H1 (cell line): ENCODE measurements around the gene MACROD2. TPM values are rescaled to one million over a fixed set of nuclear protein-coding genes. Genes with fewer than 3 reads are reported as not detected.

Experiments used
- CBX5 ChIP-seq: fragments of 300-800, 300-1000 bp; sonication (generic); IDR thresholded peaks from 2 replicates; pipeline ENCODE4 v1.7.1; 2016; ENCODE audit warnings: antibody characterized with exemption, low read length, low read depth
- CHD2 ChIP-seq: IDR thresholded peaks from 2 replicates; pipeline ENCODE4 v1.6.1; 2012; ENCODE audit warnings: low read length, improper control_type of control experiment
- CREB1 ChIP-seq: IDR thresholded peaks from 2 replicates; pipeline ENCODE4 v1.6.1; 2012; ENCODE audit warnings: inconsistent platforms
- CTBP2 ChIP-seq: IDR thresholded peaks from 2 replicates; pipeline ENCODE4 v1.7.0; 2011; ENCODE audit warnings: borderline replicate concordance, mild to moderate bottlenecking, moderate library complexity, mixed read lengths, low read length; ENCODE audit not compliant: insufficient read depth, insufficient read length
- EGR1 ChIP-seq: IDR thresholded peaks from 2 replicates; pipeline ENCODE4 v1.6.1; 2011; ENCODE audit warnings: low read depth, low read length, borderline replicate concordance
- EZH2 ChIP-seq: fragments of 200-600 bp; sonication (generic); IDR thresholded peaks from 2 replicates; pipeline ENCODE4 v1.7.1; 2012; ENCODE audit warnings: low read depth, mild to moderate bottlenecking, moderate library complexity, low read length, inconsistent platforms; ENCODE audit not compliant: severe bottlenecking
- GABPA ChIP-seq: IDR thresholded peaks from 2 replicates; pipeline ENCODE4 v1.6.1; 2011; ENCODE audit warnings: mild to moderate bottlenecking, low read length, moderate library complexity, borderline replicate concordance; ENCODE audit not compliant: insufficient read depth
- GTF2F1 ChIP-seq: IDR thresholded peaks from 2 replicates; pipeline ENCODE4 v1.6.1; 2012; ENCODE audit warnings: low read depth, low read length, improper control_type of control experiment, borderline replicate concordance
- HDAC2 ChIP-seq, 2 experiments: fragments of 300-600 bp in 1 of 2; sonication (generic) in 1 of 2; IDR thresholded peaks; 2 replicates each; pipeline ENCODE4 v1.6.1; 2011 to 2012; ENCODE audit warnings: low read depth in 2 of 2, low read length in 2 of 2, mild to moderate bottlenecking in 2 of 2, moderate library complexity in 2 of 2, borderline replicate concordance in 1 of 2, inconsistent platforms in 1 of 2
- HDAC6 ChIP-seq: IDR thresholded peaks from one replicate; pipeline ENCODE4 v1.7.1; 2012; ENCODE audit warnings: low read depth, mild to moderate bottlenecking, inconsistent platforms, low read length, moderate library complexity
- JUN ChIP-seq: IDR thresholded peaks from 2 replicates; pipeline ENCODE4 v1.6.1; 2011; ENCODE audit warnings: low read depth, mild to moderate bottlenecking, improper control_type of control experiment, low read length
- KDM5A ChIP-seq: fragments of 200-600 bp; IDR thresholded peaks from 2 replicates; pipeline ENCODE4 v1.7.1; 2012; ENCODE audit warnings: mild to moderate bottlenecking, low read length, inconsistent platforms, mixed read lengths
- MAFK ChIP-seq: IDR thresholded peaks from 2 replicates; pipeline ENCODE4 v1.6.1; 2012; ENCODE audit warnings: low read depth, mild to moderate bottlenecking, improper control_type of control experiment, low read length
- NRF1 ChIP-seq: IDR thresholded peaks from 2 replicates; pipeline ENCODE4 v1.6.1; 2011; ENCODE audit warnings: mild to moderate bottlenecking, low read depth, low read length, improper control_type of control experiment
- POU5F1 ChIP-seq: IDR thresholded peaks from 2 replicates; pipeline ENCODE4 v1.6.1; 2011; ENCODE audit warnings: low read depth, mild to moderate bottlenecking, low read length, moderate library complexity
- RAD21 ChIP-seq, 2 experiments: IDR thresholded peaks in 1 of 2; conservative IDR thresholded peaks in 1 of 2; 2 replicates each; pipeline ENCODE4 v1.6.1; 2011; ENCODE audit warnings: low read depth in 2 of 2, low read length in 2 of 2, improper control_type of control experiment in 1 of 2, inconsistent platforms in 1 of 2, mild to moderate bottlenecking in 1 of 2, moderate library complexity in 1 of 2
- RBBP5 ChIP-seq: IDR thresholded peaks from 2 replicates; pipeline ENCODE4 v1.7.1; 2012; ENCODE audit warnings: low read depth, mild to moderate bottlenecking, inconsistent platforms, low read length, moderate library complexity, borderline replicate concordance
- SAP30 ChIP-seq: fragments of 300-600 bp; sonication (generic); IDR thresholded peaks from 2 replicates; pipeline ENCODE4 v1.7.1; 2012; ENCODE audit warnings: low read length, moderate library complexity, mild to moderate bottlenecking, inconsistent platforms; ENCODE audit not compliant: insufficient read depth, insufficient replicate concordance
- SP1 ChIP-seq: IDR thresholded peaks from 2 replicates; pipeline ENCODE4 v1.6.1; 2011; ENCODE audit warnings: low read depth, low read length
- SP2 ChIP-seq: IDR thresholded peaks from 2 replicates; pipeline ENCODE4 v1.6.1; 2012; ENCODE audit warnings: mild to moderate bottlenecking, low read length, inconsistent platforms
- SP4 ChIP-seq: IDR thresholded peaks from 2 replicates; pipeline ENCODE4 v1.6.1; 2012; ENCODE audit warnings: low read length, inconsistent platforms
- SUZ12 ChIP-seq: fragments of 200-600 bp; sonication (generic); IDR thresholded peaks from 2 replicates; pipeline ENCODE4 v1.6.1; 2012; ENCODE audit warnings: mild to moderate bottlenecking, inconsistent platforms, low read length, moderate library complexity, mixed read lengths
- TCF12 ChIP-seq: IDR thresholded peaks from 2 replicates; pipeline ENCODE4 v1.6.1; 2011; ENCODE audit warnings: low read depth, mild to moderate bottlenecking, low read length
- TEAD4 ChIP-seq: IDR thresholded peaks from 2 replicates; pipeline ENCODE4 v1.6.1; 2012; ENCODE audit warnings: low read depth, low read length, inconsistent platforms, mixed read lengths
- YY1 ChIP-seq: IDR thresholded peaks from 2 replicates; pipeline ENCODE4 v1.6.1; 2011; ENCODE audit warnings: low read depth, mild to moderate bottlenecking, low read length
- polyA plus RNA-seq, 7 experiments: library from polyadenylated mRNA; depleted of rRNA in 3 of 7; stranded (reverse) in 5 of 7; unstranded in 2 of 7; fragments of >200 nt in 5 of 7; fragments of 200-250 nt in 2 of 7; gene quantifications; 1 replicate in 5 of 7; 2 replicates in 1 of 7; 4 replicates in 1 of 7; pipeline versions ENCODE4 v1.2.1 to v1.2.3, GENCODE V29; 2011 to 2013; ENCODE audit warnings: missing spikeins in 2 of 7, mixed read lengths in 2 of 7
- total RNA-seq: library from RNA; stranded (reverse); fragmentation: NEBNext Ultra II Directional; extraction: Animal tissue kit (Norgen Biotek cat#: 25700); gene quantifications from 2 replicates; pipeline ENCODE4 v1.2.1, GENCODE V29; 2021

The MACROD2 gene
- total and polyA plus RNA-seq, 2 of the 8 experiments (the other 6 are each of a cell fraction or from before 2014, with no cell fraction given), result 0.70 to 3.9 TPM

GRCh38 chr20:14337400-14338171, 342.3 kb downstream of the MACROD2 start, which contains the start of gene FLRT3 (continued):
- TF ChIP-seq RAD21 (IDR thresholded peaks at IDR 0.05 in 1 of 2, conservative IDR thresholded peaks at IDR 0.05 in 1 of 2; ENCODE audit: low read depth in 2 of 2, low read length in 2 of 2) (peak; percentile 95 to 96), CTBP2 (no peak), EZH2 (no peak), CBX5 (no peak), EGR1 (no peak), SP2 (no peak), POU5F1 (no peak), TCF12 (no peak), JUN (no peak), SUZ12 (no peak), HDAC6 (no peak), RBBP5 (no peak), MAFK (no peak), SAP30 (no peak), GTF2F1 (no peak), HDAC2 (IDR thresholded peaks at IDR 0.05; ENCODE audit: borderline replicate concordance in 1 of 2, low read depth in 2 of 2, low read length in 2 of 2) (no peak), SP4 (no peak), NRF1 (no peak), KDM5A (no peak), SP1 (no peak), CHD2 (no peak), TEAD4 (no peak), GABPA (no peak), YY1 (0 out of 2 replicates have a peak, but pooled peaks have one; percentile 19), CREB1 (peak; percentile 85)
